NB4 (cell line): ENCODE measurements around the gene MBD3L5.
"Not testable (repeated sequence)": the region's sequence is repeated elsewhere in the genome, so short reads cannot be mapped to it uniquely, and the experiment has no call there.

ENCODE experiments used
- DNase-seq: peaks from one replicate; pipeline ENCODE4 v3.0.0; 2010; ENCODE audit warnings: low read depth
- H3K4me3 ChIP-seq: one replicate; pipeline ENCODE4 v1.5.1; 2011; ENCODE audit warnings: mild to moderate bottlenecking, low read depth, low read length, moderate library complexity
- CTCF ChIP-seq: IDR thresholded peaks from one replicate; pipeline ENCODE4 v1.5.1; 2012; ENCODE audit warnings: low read depth, low read length
- MAX ChIP-seq: IDR thresholded peaks from 2 replicates; pipeline ENCODE4 v1.6.1; 2011; ENCODE audit warnings: low read depth, low read length
- MYC ChIP-seq: IDR thresholded peaks from 2 replicates; pipeline ENCODE4 v1.6.1; 2011; ENCODE audit warnings: low read depth, low read length
- POLR2A ChIP-seq: IDR thresholded peaks from 2 replicates; pipeline ENCODE4 v1.6.1; 2011; ENCODE audit warnings: mild to moderate bottlenecking; ENCODE audit not compliant: insufficient read length; ENCODE audit errors: extremely low read depth

The MBD3L5 gene

GRCh38 chr19:7006135-7006704 is 24.2 kb upstream of the MBD3L5 start:
- H3K4me3 ChIP-seq = no peak overlapping the region
- no peak for DNase-seq

DNA sequence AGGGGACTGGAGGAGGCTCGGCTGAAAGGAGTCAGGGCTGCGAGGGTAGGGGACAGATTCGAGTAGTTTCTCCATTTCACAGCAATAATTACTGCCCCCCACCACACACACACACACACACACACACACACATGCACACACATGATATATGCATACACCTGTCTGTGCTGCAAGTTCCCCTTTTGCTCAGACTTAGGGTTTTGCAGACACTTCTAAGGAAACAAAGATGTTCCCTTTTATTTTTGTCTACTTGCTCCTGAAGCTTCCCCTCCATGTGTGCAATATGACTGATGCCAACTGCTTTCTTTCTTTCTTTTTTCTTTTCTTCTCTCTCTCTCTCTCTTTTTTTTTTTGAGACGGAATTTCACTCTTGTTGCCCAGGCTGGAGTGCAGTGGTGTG is 22.5 kb upstream of the MBD3L5 start:
- no peak for DNase-seq
- no peak for TF ChIP-seq MAX
- TF ChIP-seq MYC = no peak
- TF ChIP-seq CTCF = no peak
- no peak for TF ChIP-seq POLR2A
- no peak overlapping the region for H3K4me3 ChIP-seq

More at GRCh38 chr19:7006135-7006704, 24.2 kb upstream of the MBD3L5 start:
- no peak for TF ChIP-seq MAX
- no peak for TF ChIP-seq CTCF
- no peak for TF ChIP-seq MYC
- no peak for TF ChIP-seq POLR2A

GRCh38 chr19:7010722-7011593 is 19.4 kb upstream of the MBD3L5 start:
- no peak overlapping the region for H3K4me3 ChIP-seq
- no peak for DNase-seq
- TF ChIP-seq POLR2A (no peak), CTCF (no peak), MAX (no peak), MYC (no peak)

DNA sequence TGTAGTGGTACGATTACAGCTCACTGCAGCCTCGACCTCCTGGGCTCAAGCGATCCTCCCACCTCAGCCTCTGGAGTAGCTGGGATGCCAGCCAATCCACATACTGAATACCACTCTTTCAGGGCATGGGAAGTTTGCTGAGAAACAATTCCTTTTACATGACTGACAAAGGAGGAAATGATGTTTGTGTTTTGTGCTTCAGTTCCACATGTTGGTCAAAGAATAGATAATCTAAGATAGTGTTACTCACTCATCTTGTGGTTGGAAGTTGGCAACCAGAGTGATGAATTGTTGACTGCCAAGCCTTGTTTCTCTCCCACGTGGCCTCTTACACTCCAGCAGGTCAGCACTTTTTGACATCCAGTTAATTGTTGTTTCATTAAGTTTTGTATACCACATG is 16.7 kb upstream of the MBD3L5 start:
- DNase-seq = peak; percentile 61
- no peak for TF ChIP-seq POLR2A
- peak; percentile 64; the same call in 1 of the 2 replicates for TF ChIP-seq MYC
- no peak for TF ChIP-seq CTCF
- peak; percentile 89 for TF ChIP-seq MAX
- H3K4me3 ChIP-seq = no peak overlapping the region

DNA sequence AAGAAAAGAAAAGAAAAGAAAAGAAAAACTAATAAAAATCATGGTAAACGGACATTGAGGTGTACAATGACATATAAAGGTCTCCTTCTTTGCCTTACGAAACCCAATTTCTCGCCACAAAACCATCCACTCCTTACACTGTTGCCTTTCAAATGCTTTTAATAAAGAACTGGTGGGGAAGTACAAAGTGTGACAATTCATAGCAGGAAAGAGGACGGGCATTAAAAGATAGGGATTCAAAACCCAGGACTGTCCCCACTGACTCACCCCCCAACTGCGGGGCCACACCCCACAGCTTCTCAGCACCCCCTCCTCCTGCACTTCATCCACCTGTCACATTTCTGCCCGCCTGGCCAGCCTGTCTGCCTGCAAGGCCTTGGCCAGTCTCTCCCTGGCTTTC is 11.6 kb upstream of the MBD3L5 start:
- no peak for DNase-seq
- no peak for TF ChIP-seq CTCF
- TF ChIP-seq MAX = no peak
- TF ChIP-seq POLR2A = no peak
- no peak for TF ChIP-seq MYC
- H3K4me3 ChIP-seq = no peak overlapping the region

GRCh38 chr19:7021331-7021730 is 9.0 kb upstream of the MBD3L5 start, which contains the start of gene MBD3L2B:
Gene MBD3L2B (minus strand): TSS chr19:7021431. CDS start chr19:7021397, 34 bp downstream.
- not testable (repeated sequence) for DNase-seq

DNA sequence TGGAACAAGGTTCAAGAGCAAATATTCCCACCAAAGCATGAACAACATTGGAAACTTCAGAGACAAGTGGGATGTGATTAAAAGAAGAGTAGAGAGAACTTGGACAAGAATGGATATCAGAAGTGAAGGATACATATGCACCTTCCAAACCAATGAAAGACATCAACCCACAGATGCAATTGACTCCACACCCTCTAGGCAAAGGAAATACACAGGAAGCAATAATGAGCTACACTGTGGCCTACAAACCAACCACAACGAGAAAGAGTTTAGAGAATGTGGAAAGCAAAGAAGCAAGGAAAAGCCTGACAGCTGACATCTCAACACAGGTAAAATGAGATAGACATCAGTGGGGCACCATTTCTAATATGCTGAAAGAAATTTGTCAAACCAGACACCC is 1.6 kb upstream of the MBD3L5 start:
- not testable (repeated sequence) for DNase-seq, H3K4me3 ChIP-seq

More at GRCh38 chr19:7021331-7021730, 9.0 kb upstream of the MBD3L5 start, which contains the start of gene MBD3L2B:
- not testable (repeated sequence) for H3K4me3 ChIP-seq

DNA sequence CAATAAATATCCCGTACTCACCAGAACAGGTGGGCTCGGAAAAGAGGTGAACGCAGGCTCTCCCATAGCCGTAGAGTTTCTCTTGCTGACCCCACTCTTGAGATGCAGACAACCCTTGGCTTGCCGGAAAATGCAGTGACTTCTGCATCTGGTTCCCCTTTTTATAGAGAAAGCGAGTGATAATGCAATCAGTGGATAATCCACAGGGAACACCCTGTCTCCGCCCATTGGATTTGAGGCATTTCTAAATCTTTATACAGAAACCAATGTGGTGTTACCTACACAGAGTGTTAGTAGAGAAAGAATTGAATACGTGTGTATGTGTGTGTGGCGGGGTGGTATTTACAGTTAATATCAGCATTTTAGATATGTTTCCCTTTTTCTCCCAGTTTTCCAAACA is 9.7 kb downstream of the MBD3L5 start, which contains the start of gene MBD3L4:
MBD3L4 (minus strand) TSS at position 101 of the 400 bp plus-strand sequence; CDS start at position 66, 35 bp downstream.
- not testable (repeated sequence) for DNase-seq

GRCh38 chr19:7041563-7041962 is 11.2 kb downstream of the MBD3L5 start:
- not testable (repeated sequence) for DNase-seq, H3K4me3 ChIP-seq

More for the DNA sequence above, 9.7 kb downstream of the MBD3L5 start, which contains the start of gene MBD3L4:
- H3K4me3 ChIP-seq = not testable (repeated sequence)
